ENCODE measurements around the gene C4orf54.

The C4orf54 gene

GRCh38 chr4:99617374-99617773, 40.3 kb downstream of the C4orf54 start:
- no peak for DNase-seq

GRCh38 chr4:99615170-99615820, 42.3 kb downstream of the C4orf54 start:
- no peak for DNase-seq

DNA sequence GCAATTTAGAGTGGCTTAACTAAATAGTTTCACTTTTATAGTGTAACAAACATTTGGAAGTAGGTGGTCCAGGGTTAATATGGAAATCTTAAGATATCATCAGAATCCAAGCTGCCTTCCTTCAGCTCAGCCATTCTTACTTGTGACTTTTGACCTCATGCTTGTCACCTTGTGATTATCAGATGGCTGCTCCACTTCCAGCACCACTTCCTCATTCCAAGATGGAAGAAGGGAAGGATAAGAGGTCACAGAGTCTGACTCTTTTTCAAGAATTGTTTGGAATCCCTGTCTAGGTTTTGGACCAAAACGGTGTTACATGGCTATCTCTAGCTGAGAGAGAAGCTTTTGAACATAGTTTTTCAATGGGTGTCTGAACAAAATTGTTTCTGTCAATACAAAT, 43.1 kb downstream of the C4orf54 start:
- DNase-seq: no peak

- no peak for DNase-seq
These were observed 44.9 kb downstream of the C4orf54 start for GRCh38 chr4:99612704-99613103.

GRCh38 chr4:99612281-99612680, 45.3 kb downstream of the C4orf54 start:
- DNase-seq: no peak

GRCh38 chr4:99610605-99611175, 46.9 kb downstream of the C4orf54 start:
- DNase-seq: no peak

DNA sequence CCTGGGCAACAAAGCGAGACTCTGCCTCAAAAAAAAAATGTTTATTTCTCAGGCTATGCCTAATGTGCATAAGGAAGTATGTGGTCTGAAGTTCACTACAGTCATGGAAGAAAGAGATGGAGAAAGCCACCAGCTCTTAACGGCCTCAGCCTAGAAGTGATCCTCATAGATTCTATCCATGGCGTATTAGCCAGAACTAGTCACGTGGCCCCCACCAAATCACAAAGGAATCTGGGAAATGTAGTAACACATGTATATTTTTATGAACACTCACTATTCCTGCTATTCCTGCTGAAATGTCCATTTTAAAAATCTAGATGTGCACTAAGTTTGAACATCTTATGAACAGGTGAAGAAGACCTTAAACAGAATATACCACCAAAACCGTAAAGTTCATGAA, 49.2 kb downstream of the C4orf54 start:
- DNase-seq: no peak
